GM12878 (cell line): ENCODE measurements around the gene DCP1B. TPM values are rescaled to one million over a fixed set of nuclear protein-coding genes. Genes with fewer than 3 reads are reported as not detected.

Experiments
- ATAC-seq: fragments of 200-7000 bp; cut with Tn5 transposase; 3 replicates; pipeline ENCODE4 v1.9.1; 2020; ENCODE audit warnings: mild to moderate bottlenecking, moderate library complexity
- BruUV-seq: library from RNA; stranded (reverse); fragments of 400-500 nt; replicated peaks from 2 replicates; lab custom pipeline; 2021; lab: Mats Ljungman, UMichigan
- CTCF ChIA-PET: fragments of 300-600 bp; sonication (Branson Sonifier 250); formaldehyde crosslinking; extraction: SDS; loops from one replicate; lab custom pipeline; 2021; ENCODE audit warnings: inconsistent platforms; lab: Yijun Ruan, JAX
- POLR2A ChIA-PET: fragments of 350-600 bp; formaldehyde crosslinking; extraction: SDS; loops from one replicate; lab custom pipeline; 2021; ENCODE audit warnings: inconsistent platforms; lab: Charles Lee
- RAD21 ChIA-PET: fragments of 300-600 bp; sonication (Branson Sonifier 250); formaldehyde crosslinking; loops from one replicate; lab custom pipeline; 2023; ENCODE audit warnings: antibody characterized with exemption; ENCODE audit not compliant: unreplicated experiment; lab: Charles Lee
- SMC1A ChIA-PET: fragments of 300-600 bp; sonication (Branson Sonifier 250); formaldehyde crosslinking; loops from one replicate; lab custom pipeline; 2023; ENCODE audit not compliant: unreplicated experiment, uncharacterized antibody; lab: Charles Lee
- DNase-seq: peaks from one replicate; pipeline ENCODE4 v3.0.0-alpha.2; 2011; ENCODE audit warnings: low read depth, low spot score
- FAIRE-seq: peaks from 3 replicates; lab custom pipeline; 2011; peaks lifted over from hg19 to GRCh38; lab: Jason Lieb, UNC
- H2AFZ ChIP-seq: 2 replicates; pipeline ENCODE4 v1.6.0; 2011; ENCODE audit warnings: low read depth, low read length, control low read depth; ENCODE audit not compliant: control insufficient read depth
- H3K27ac ChIP-seq: 2 replicates; pipeline ENCODE4 v1.5.1; 2011; ENCODE audit warnings: control low read depth; ENCODE audit not compliant: control insufficient read depth, insufficient read depth
- H3K27me3 ChIP-seq, 2 experiments: replicated peaks in 1 of 2; 2 replicates each; pipeline versions ENCODE4 v1.6.0 to v1.6.1; 2011; ENCODE audit warnings: low read length in 1 of 2; ENCODE audit not compliant: control insufficient read depth in 2 of 2, insufficient read depth in 2 of 2
- H3K36me3 ChIP-seq, 2 experiments: 2 replicates each; pipeline ENCODE4 v1.5.1; 2011; ENCODE audit warnings: low read length in 1 of 2; ENCODE audit not compliant: control insufficient read depth in 2 of 2, insufficient read depth in 2 of 2
- H3K4me1 ChIP-seq: 2 replicates; pipeline ENCODE4 v1.6.1; 2011; ENCODE audit warnings: mild to moderate bottlenecking, low read length, moderate library complexity, mixed read lengths; ENCODE audit not compliant: control insufficient read depth, insufficient read depth
- H3K4me2 ChIP-seq: 2 replicates; pipeline ENCODE4 v1.6.0; 2011; ENCODE audit warnings: control low read depth; ENCODE audit not compliant: control insufficient read depth, insufficient read depth
- H3K4me3 ChIP-seq: fragments of 200-600 bp; sonication (generic); 2 replicates; pipeline ENCODE4 v1.5.1; 2016
- H3K79me2 ChIP-seq: 2 replicates; pipeline ENCODE4 v1.6.0; 2011; ENCODE audit warnings: low read length; ENCODE audit not compliant: control insufficient read depth, insufficient read depth
- H3K9ac ChIP-seq: 2 replicates; pipeline ENCODE4 v1.8.0; 2011; ENCODE audit warnings: low read length, control low read depth, mixed read lengths; ENCODE audit not compliant: control insufficient read depth, insufficient read depth
- H3K9me3 ChIP-seq: replicated peaks from 3 replicates; pipeline ENCODE4 v1.5.1; 2011; ENCODE audit warnings: mild to moderate bottlenecking, low read length; ENCODE audit not compliant: control insufficient read depth, insufficient read depth
- H4K20me1 ChIP-seq: 2 replicates; pipeline ENCODE4 v1.6.0; 2011; ENCODE audit not compliant: control insufficient read depth, insufficient read depth
- JUNB ChIP-seq: IDR thresholded peaks from 2 replicates; pipeline ENCODE4 v1.6.1; 2016; ENCODE audit warnings: antibody characterized with exemption, mild to moderate bottlenecking
- MAX ChIP-seq: IDR thresholded peaks from 2 replicates; pipeline ENCODE4 v1.6.1; 2012; ENCODE audit warnings: low read depth, low read length, improper control_type of control experiment
- NR2F1 ChIP-seq: fragments of 450-650 bp; conservative IDR thresholded peaks from 2 replicates; pipeline ENCODE4 v1.6.1; 2017; ENCODE audit warnings: mild to moderate bottlenecking
- PML ChIP-seq: IDR thresholded peaks from 2 replicates; pipeline ENCODE4 v1.6.1; 2012; ENCODE audit warnings: low read length, inconsistent platforms
- POLR2AphosphoS2 ChIP-seq: IDR thresholded peaks from 2 replicates; pipeline ENCODE4 v1.6.1; 2011; ENCODE audit warnings: low read depth, mild to moderate bottlenecking, low read length, improper control_type of control experiment, moderate library complexity
- REST ChIP-seq: IDR thresholded peaks from 2 replicates; pipeline ENCODE4 v1.6.1; 2012; ENCODE audit warnings: mild to moderate bottlenecking, low read depth, low read length
- SMARCA5 ChIP-seq: fragments of 450-650 bp; IDR thresholded peaks from 2 replicates; pipeline ENCODE4 v1.6.1; 2017; ENCODE audit warnings: mild to moderate bottlenecking
- WGBS: methylation state at CpG from one replicate; pipeline ENCODE4 v1.1.6; 2016; ENCODE audit warnings: low lambda C conversion rate; ENCODE audit not compliant: insufficient replicate concordance, insufficient coverage; ENCODE audit errors: missing lambda C conversion rate; 5-methylcytosine and 5-hydroxymethylcytosine counted together
- in situ Hi-C: fragments of 300-500 bp; cut with MboI; formaldehyde crosslinking; loops from 9 replicates; pipeline ENCODE4 v1.14.3; 2018; ENCODE audit warnings: mixed read lengths
- intact Hi-C: fragments of 100-400 bp; cut with micrococcal nuclease; formaldehyde crosslinking; loops from one replicate; pipeline ENCODE4 v1.14.2; 2022; ENCODE audit not compliant: unreplicated experiment
- polyA plus RNA-seq, 11 experiments: library from polyadenylated mRNA; depleted of rRNA in 4 of 11; unstranded in 6 of 11; stranded (reverse) in 5 of 11; fragments of >200 nt; fragmentation: Nextera tagmentation in 4 of 11; fragmentation: Illumina TruSeq in 1 of 11; extraction: Ambion mirVana in 4 of 11; extraction: Trizol in 1 of 11; gene quantifications; 1 replicate in 1 of 11; 2 replicates in 10 of 11; pipeline versions ENCODE4 v1.2.1 to v1.2.3, GENCODE V29; 2011 to 2016; ENCODE audit warnings: inconsistent platforms in 2 of 11, missing spikeins in 2 of 11, low read depth in 1 of 11
- total RNA-seq, 4 experiments: library from RNA; depleted of rRNA in 3 of 4; stranded (reverse); fragments of >200 nt in 3 of 4; fragmentation: Illumina TruSeq in 1 of 4; extraction: Trizol in 1 of 4; gene quantifications; 2 replicates each; pipeline versions ENCODE4 v1.2.1 to v1.2.3, GENCODE V29; 2013 to 2021

The DCP1B gene
- total and polyA plus RNA-seq, 10 of the 15 experiments (the other 5 are each of a cell fraction or from before 2014, with no cell fraction given) = 1.3 to 23.4 (median 15.3) TPM

GRCh38 chr12:2008677-2009076, 4.4 kb upstream of the DCP1B start:
- BruUV-seq = no TSS peak
- POLR2A ChIA-PET = no interaction called here
- DNase-seq = no peak
- in situ Hi-C loops (no loop called here), intact Hi-C loops (no loop called here)
- H3K79me2 ChIP-seq = peaks cover 2% of the 10 kb centered on the region
- H3K4me3 ChIP-seq = no peak overlapping the region
- H3K27ac ChIP-seq = no peak overlapping the region
- H3K9ac ChIP-seq = no peak overlapping the region
- H4K20me1 ChIP-seq = no peaks in the 10 kb centered on the region
- CTCF ChIA-PET = interaction anchor here (0.6 to 0.7 kb wide), 2 partner anchors 26 to 275 kb away, joined by 3 read pairs; no protein-coding TSS in a partner anchor
- TF ChIP-seq JUNB = peak; percentile 59
- no peak for TF ChIP-seq REST
- no peak for TF ChIP-seq PML
- TF ChIP-seq POLR2AphosphoS2 = no peak
- TF ChIP-seq SMARCA5 = no peak
- no peak for TF ChIP-seq MAX
- no peak for TF ChIP-seq NR2F1
- RAD21 ChIA-PET = interaction anchor here (1.0 kb wide), 1 partner anchor 69 kb away, joined by 3 read pairs; no protein-coding TSS in a partner anchor
- ATAC-seq = no peak
- H3K27me3 ChIP-seq = no peaks in the 10 kb centered on the region
- H2AFZ ChIP-seq = no peak overlapping the region
- no peak overlapping the region for H3K4me2 ChIP-seq
- 46% methylated on average over 5 of the region's 5 CpGs for WGBS
- no peaks in the 10 kb centered on the region for H3K36me3 ChIP-seq
- H3K9me3 ChIP-seq = no peaks in the 10 kb centered on the region; the same call in 2 of the 3 replicates
- SMC1A ChIA-PET = interaction anchor here (2.5 kb wide), 1 partner anchor 10 kb away, joined by 8 read pairs; no protein-coding TSS in a partner anchor
- FAIRE-seq = no peak
- H3K4me1 ChIP-seq = no peaks in the 10 kb centered on the region
